ENCODE data around the gene CEP72. TPM values are rescaled to one million over a fixed set of nuclear protein-coding genes. Genes with fewer than 3 reads are reported as not detected.

Gene CEP72
- total RNA-seq, 5 donors from 2014 or later (not counting 1 experiment from before 2014, with no cell fraction given): 13.9 to 25.8 (median 23.6) TPM

- Mint-ChIP-seq H3K27me3 (no peaks in the 10 kb centered on the region), H3K36me3 (peaks cover 47% of the 10 kb centered on the region), H3K27ac (no peak overlapping the region), H3K4me1 (no peaks in the 10 kb centered on the region), H3K9me3 (peaks cover 0 to 4% (median 0%) of the 10 kb centered on the region in 3 donors), H3K4me3 (no peak overlapping the region)
- peaks cover 5 to 53% of the 10 kb centered on the region in 2 donors for H3K36me3 ChIP-seq (ENCODE audit: control insufficient read depth in 2 of 2, extremely low read depth in 1 of 2, insufficient read depth in 1 of 2, low read length in 1 of 2)
- no peaks in the 10 kb centered on the region for H3K9me3 ChIP-seq
- no peak overlapping the region for H3K4me3 ChIP-seq (ENCODE audit: control insufficient read depth in 1 of 2, extremely low read depth in 1 of 2, low read length in 1 of 2)
- POLR2A ChIA-PET: no interaction called here
- no peaks in the 10 kb centered on the region for H3K27me3 ChIP-seq (replicated peaks in 1 of 2; ENCODE audit: control insufficient read depth in 2 of 2, extremely low read depth in 1 of 2, insufficient read depth in 2 of 2, low read length in 1 of 2)
- no peak overlapping the region for H3K27ac ChIP-seq (ENCODE audit: low read length)
- no peak for DNase-seq
- no peaks in the 10 kb centered on the region for H3K4me1 ChIP-seq (ENCODE audit: control insufficient read depth in 1 of 2, extremely low read depth in 1 of 2, insufficient read depth in 2 of 2, low read length in 2 of 2)
- WGBS (ENCODE audit: insufficient coverage): 98% methylated on average over 5 of the region's 9 CpGs
- CTCF ChIA-PET: no interaction called here
- no peak for ATAC-seq (replicated peaks in 1 of 4)
These were observed 27.1 kb downstream of the CEP72 start for GRCh38 chr5:639253-639530.

GRCh38 chr5:639584-640213 is 27.6 kb downstream of the CEP72 start:
- DNase-seq (no peak), ATAC-seq (replicated peaks in 1 of 4) (no peak)
- 98% methylated on average over 13 of the region's 20 CpGs for WGBS (ENCODE audit: insufficient coverage)
- ChIA-PET POLR2A (no interaction called here), CTCF (no interaction called here)
- Histone ChIP-seq H3K4me1 (ENCODE audit: control insufficient read depth in 1 of 2, extremely low read depth in 1 of 2, insufficient read depth in 2 of 2, low read length in 2 of 2) (no peaks in the 10 kb centered on the region), H3K4me3 (ENCODE audit: control insufficient read depth in 1 of 2, extremely low read depth in 1 of 2, low read length in 1 of 2) (no peak overlapping the region), H3K27me3 (replicated peaks in 1 of 2; ENCODE audit: control insufficient read depth in 2 of 2, extremely low read depth in 1 of 2, insufficient read depth in 2 of 2, low read length in 1 of 2) (no peaks in the 10 kb centered on the region), H3K9me3 (no peaks in the 10 kb centered on the region), H3K27ac (ENCODE audit: low read length) (no peak overlapping the region), H3K36me3 (ENCODE audit: control insufficient read depth in 2 of 2, extremely low read depth in 1 of 2, insufficient read depth in 1 of 2, low read length in 1 of 2) (peaks cover 5 to 49% of the 10 kb centered on the region in 2 donors)
- Mint-ChIP-seq H3K4me1 (no peaks in the 10 kb centered on the region), H3K9me3 (peaks cover 0 to 4% (median 0%) of the 10 kb centered on the region in 3 donors), H3K27ac (no peak overlapping the region), H3K4me3 (no peak overlapping the region), H3K27me3 (no peaks in the 10 kb centered on the region), H3K36me3 (peaks cover 45% of the 10 kb centered on the region)

GRCh38 chr5:640461-641330 is 28.6 kb downstream of the CEP72 start:
- no peak overlapping the region for H3K27ac ChIP-seq (ENCODE audit: low read length)
- Mint-ChIP-seq H3K27ac (no peak overlapping the region), H3K36me3 (peaks cover 40% of the 10 kb centered on the region), H3K27me3 (no peaks in the 10 kb centered on the region), H3K4me3 (no peak overlapping the region), H3K4me1 (no peaks in the 10 kb centered on the region), H3K9me3 (peaks cover 0 to 4% (median 0%) of the 10 kb centered on the region in 3 donors)
- ATAC-seq (replicated peaks in 1 of 4): no peak
- no peaks in the 10 kb centered on the region for H3K4me1 ChIP-seq (ENCODE audit: control insufficient read depth in 1 of 2, extremely low read depth in 1 of 2, insufficient read depth in 2 of 2, low read length in 2 of 2)
- peaks cover 5 to 42% of the 10 kb centered on the region in 2 donors for H3K36me3 ChIP-seq (ENCODE audit: control insufficient read depth in 2 of 2, extremely low read depth in 1 of 2, insufficient read depth in 1 of 2, low read length in 1 of 2)
- no peak for DNase-seq
- no peaks in the 10 kb centered on the region for H3K27me3 ChIP-seq (replicated peaks in 1 of 2; ENCODE audit: control insufficient read depth in 2 of 2, extremely low read depth in 1 of 2, insufficient read depth in 2 of 2, low read length in 1 of 2)
- H3K9me3 ChIP-seq: no peaks in the 10 kb centered on the region
- WGBS (ENCODE audit: insufficient coverage): 97% methylated on average over 35 of the region's 35 CpGs
- ChIA-PET CTCF (no interaction called here), POLR2A (no interaction called here)
- H3K4me3 ChIP-seq (ENCODE audit: control insufficient read depth in 1 of 2, extremely low read depth in 1 of 2, low read length in 1 of 2): no peak overlapping the region

- H3K27me3 Mint-ChIP-seq: no peaks in the 10 kb centered on the region
- WGBS (ENCODE audit: insufficient coverage): 94% methylated on average over 13 of the region's 14 CpGs
- Histone ChIP-seq H3K9me3 (no peaks in the 10 kb centered on the region), H3K4me3 (ENCODE audit: control insufficient read depth in 1 of 2, extremely low read depth in 1 of 2, low read length in 1 of 2) (no peak overlapping the region), H3K27me3 (replicated peaks in 1 of 2; ENCODE audit: control insufficient read depth in 2 of 2, extremely low read depth in 1 of 2, insufficient read depth in 2 of 2, low read length in 1 of 2) (no peaks in the 10 kb centered on the region), H3K4me1 (ENCODE audit: control insufficient read depth in 1 of 2, extremely low read depth in 1 of 2, insufficient read depth in 2 of 2, low read length in 2 of 2) (no peaks in the 10 kb centered on the region), H3K36me3 (ENCODE audit: control insufficient read depth in 2 of 2, extremely low read depth in 1 of 2, insufficient read depth in 1 of 2, low read length in 1 of 2) (peaks cover 5 to 36% of the 10 kb centered on the region in 2 donors), H3K27ac (ENCODE audit: low read length) (no peak overlapping the region)
- H3K36me3 Mint-ChIP-seq: peaks cover 39% of the 10 kb centered on the region
- ChIA-PET CTCF (no interaction called here), POLR2A (no interaction called here)
- no peaks in the 10 kb centered on the region for H3K9me3 Mint-ChIP-seq
- no peak for ATAC-seq (replicated peaks in 1 of 4)
- no peaks in the 10 kb centered on the region for H3K4me1 Mint-ChIP-seq
- DNase-seq: no peak
- no peak overlapping the region for H3K27ac Mint-ChIP-seq
- no peak overlapping the region for H3K4me3 Mint-ChIP-seq
These were observed 29.2 kb downstream of the CEP72 start for GRCh38 chr5:641331-641765.

GRCh38 chr5:642481-642880 is 30.3 kb downstream of the CEP72 start:
- ATAC-seq (replicated peaks in 1 of 4) (no peak), DNase-seq (no peak)
- Mint-ChIP-seq H3K4me3 (no peak overlapping the region), H3K36me3 (peaks cover 33% of the 10 kb centered on the region), H3K4me1 (no peaks in the 10 kb centered on the region), H3K9me3 (no peaks in the 10 kb centered on the region), H3K27me3 (no peaks in the 10 kb centered on the region), H3K27ac (no peak overlapping the region)
- Histone ChIP-seq H3K9me3 (no peaks in the 10 kb centered on the region), H3K4me1 (ENCODE audit: control insufficient read depth in 1 of 2, extremely low read depth in 1 of 2, insufficient read depth in 2 of 2, low read length in 2 of 2) (no peaks in the 10 kb centered on the region), H3K4me3 (ENCODE audit: control insufficient read depth in 1 of 2, extremely low read depth in 1 of 2, low read length in 1 of 2) (no peak overlapping the region), H3K27me3 (replicated peaks in 1 of 2; ENCODE audit: control insufficient read depth in 2 of 2, extremely low read depth in 1 of 2, insufficient read depth in 2 of 2, low read length in 1 of 2) (no peaks in the 10 kb centered on the region), H3K27ac (ENCODE audit: low read length) (no peak overlapping the region), H3K36me3 (ENCODE audit: control insufficient read depth in 2 of 2, extremely low read depth in 1 of 2, insufficient read depth in 1 of 2, low read length in 1 of 2) (peaks cover 7 to 35% of the 10 kb centered on the region in 2 donors)
- ChIA-PET POLR2A (no interaction called here), CTCF (no interaction called here)
- 97% methylated on average over 14 of the region's 14 CpGs for WGBS (ENCODE audit: insufficient coverage)

- H3K4me1 Mint-ChIP-seq: no peaks in the 10 kb centered on the region
- ChIA-PET POLR2A (no interaction called here), CTCF (no interaction called here)
- no peak overlapping the region for H3K27ac Mint-ChIP-seq
- no peaks in the 10 kb centered on the region for H3K9me3 Mint-ChIP-seq
- Histone ChIP-seq H3K27ac (ENCODE audit: low read length) (no peak overlapping the region), H3K4me1 (ENCODE audit: control insufficient read depth in 1 of 2, extremely low read depth in 1 of 2, insufficient read depth in 2 of 2, low read length in 2 of 2) (no peaks in the 10 kb centered on the region), H3K36me3 (ENCODE audit: control insufficient read depth in 2 of 2, extremely low read depth in 1 of 2, insufficient read depth in 1 of 2, low read length in 1 of 2) (peaks cover 10 to 32% of the 10 kb centered on the region in 2 donors), H3K4me3 (ENCODE audit: control insufficient read depth in 1 of 2, extremely low read depth in 1 of 2, low read length in 1 of 2) (no peak overlapping the region), H3K9me3 (no peaks in the 10 kb centered on the region), H3K27me3 (replicated peaks in 1 of 2; ENCODE audit: control insufficient read depth in 2 of 2, extremely low read depth in 1 of 2, insufficient read depth in 2 of 2, low read length in 1 of 2) (no peaks in the 10 kb centered on the region)
- DNase-seq: no peak
- H3K4me3 Mint-ChIP-seq: no peak overlapping the region
- H3K27me3 Mint-ChIP-seq: no peaks in the 10 kb centered on the region
- WGBS (ENCODE audit: insufficient coverage): over 99% methylated on average over 15 of the region's 21 CpGs
- no peak for ATAC-seq (replicated peaks in 1 of 4)
- peaks cover 27% of the 10 kb centered on the region for H3K36me3 Mint-ChIP-seq
These were observed 31.2 kb downstream of the CEP72 start for GRCh38 chr5:643351-643801.

Data from T-cell (primary cell).